GM18519 (cell line): ENCODE data around the gene DKK3.

Experiments used
- ATAC-seq: cut with Tn5 transposase; IDR thresholded peaks from one replicate; pipeline ENCODE4 v1.9.1; 2021; ENCODE audit warnings: mild to moderate bottlenecking, moderate library complexity; ENCODE audit not compliant: unreplicated experiment, low FRiP score

Gene DKK3

DNA sequence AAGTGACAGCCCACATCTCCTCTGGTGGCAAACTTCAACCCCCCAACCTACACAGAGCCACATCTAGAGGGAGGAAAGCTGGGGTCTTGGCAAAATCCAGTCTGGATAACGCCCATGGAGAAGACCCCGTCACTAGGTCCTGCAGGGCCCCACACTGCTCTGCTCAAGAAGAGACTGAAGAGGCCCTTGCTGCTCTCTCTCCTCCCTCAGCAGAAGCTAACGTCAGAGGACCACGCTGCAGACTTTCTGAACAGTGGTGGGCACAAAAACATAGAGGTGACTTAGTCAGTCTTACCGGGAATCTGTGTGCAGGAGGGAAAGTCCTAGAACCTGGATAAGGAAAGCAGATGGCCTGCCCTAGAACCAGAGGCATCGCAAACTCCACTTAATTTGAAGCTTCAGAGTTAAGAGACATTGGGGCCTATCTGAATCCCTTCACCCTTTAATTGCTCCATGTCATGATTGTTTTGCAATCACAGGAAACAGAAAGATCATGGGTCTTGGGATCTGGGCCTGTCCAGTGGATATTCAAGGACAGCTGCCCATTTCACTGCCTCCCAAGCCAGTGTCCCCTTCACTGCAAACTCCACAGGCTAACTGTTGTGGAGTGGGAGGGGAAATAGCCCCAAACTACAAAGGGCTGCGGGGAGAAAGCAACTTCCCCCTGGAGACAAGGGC, 1.7 kb downstream of the DKK3 start:
- ATAC-seq: no peak

- ATAC-seq: no peak
Measured at GRCh38 chr11:12005476-12005875, 3.0 kb downstream of the DKK3 start.

DNA sequence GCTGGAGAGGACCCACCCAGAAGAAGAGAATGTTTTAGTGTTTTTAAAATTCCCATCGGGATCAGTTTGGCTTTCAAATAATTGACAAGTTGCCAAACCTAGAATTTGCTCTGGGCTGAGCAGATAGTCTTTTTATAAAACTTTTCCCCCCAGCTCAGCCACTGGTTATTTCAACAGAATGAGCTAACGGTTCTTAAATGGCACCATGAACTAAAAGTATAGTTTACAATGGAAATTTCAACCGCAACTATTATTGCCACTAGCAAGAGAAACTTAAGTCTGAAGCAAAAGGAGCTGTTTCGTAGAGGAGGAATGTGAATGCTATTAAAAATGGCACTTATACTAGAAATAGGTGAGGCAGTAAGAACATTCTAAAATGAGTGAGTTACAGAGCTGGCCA, 3.4 kb downstream of the DKK3 start:
- no peak for ATAC-seq

DNA sequence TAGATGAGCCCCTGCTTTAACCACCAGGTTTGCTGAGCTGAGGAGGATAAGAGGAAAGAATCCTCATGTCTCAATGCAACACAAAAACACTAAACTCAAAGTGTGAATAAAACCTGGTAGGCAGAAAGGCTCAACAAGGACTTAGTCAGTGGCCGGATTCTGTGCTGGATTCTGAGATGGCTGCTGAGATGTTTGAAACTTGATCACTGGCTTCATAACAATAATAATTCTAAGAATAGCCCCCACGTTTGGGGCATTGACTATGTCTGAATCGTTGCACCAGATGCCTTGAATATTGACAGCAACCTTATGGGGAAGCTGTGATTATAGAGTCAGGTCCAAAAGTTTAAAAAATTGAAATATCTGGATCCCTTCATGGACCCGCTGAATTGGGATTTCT, 4.6 kb downstream of the DKK3 start:
- no peak for ATAC-seq

DNA sequence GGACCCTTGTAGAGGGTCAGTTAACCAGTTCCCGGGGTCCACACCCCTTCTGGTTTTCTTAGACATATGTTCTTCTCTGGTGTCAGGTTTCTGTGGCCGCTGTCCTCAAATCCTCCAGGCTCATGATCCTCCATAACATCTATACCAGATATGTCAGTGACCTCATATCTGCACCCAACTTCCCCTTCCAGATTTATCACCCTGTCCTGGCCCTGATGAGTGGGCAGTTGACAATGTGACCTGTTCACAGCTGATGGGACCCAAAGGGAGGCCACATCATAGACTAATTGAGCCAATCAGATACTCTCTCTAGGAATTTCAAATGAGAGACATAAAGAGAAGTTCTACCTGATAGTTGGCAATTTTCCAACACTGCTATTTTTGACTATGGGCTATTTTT, 5.1 kb downstream of the DKK3 start:
- ATAC-seq: no peak

- ATAC-seq: no peak
Measured at GRCh38 chr11:12001186-12001585, 7.2 kb downstream of the DKK3 start.

DNA sequence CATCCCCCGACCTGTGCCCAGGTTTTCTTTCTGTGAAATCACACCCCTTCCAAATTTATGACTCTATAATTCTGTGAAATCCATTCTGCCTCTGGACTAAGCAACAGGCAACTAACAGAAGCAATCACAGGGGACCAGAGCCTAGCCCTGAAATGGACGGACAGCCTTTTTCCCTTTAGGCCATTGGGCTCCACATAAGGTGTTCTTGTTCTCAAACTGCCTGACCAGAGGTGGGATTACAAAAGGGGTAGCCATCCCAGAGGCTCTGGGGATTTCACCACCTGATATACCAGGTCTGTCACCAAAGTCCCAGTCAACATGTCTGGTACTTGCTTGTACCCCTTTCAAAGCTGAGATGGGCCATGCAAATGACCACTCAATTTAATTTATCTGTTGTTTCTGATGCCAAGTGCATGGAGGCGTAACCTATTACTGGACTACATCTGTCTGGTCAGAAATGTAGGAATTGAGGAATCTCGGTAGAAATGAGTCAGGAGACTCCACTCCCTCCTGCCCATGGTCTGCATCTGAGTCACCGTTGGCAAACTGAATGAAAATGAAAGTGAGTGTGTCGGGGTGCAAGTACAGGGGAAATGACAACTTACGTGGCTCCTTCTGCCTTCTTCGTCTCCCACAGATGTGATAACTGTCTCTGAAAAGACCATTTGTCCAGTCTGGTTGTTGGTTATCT, 10.2 kb downstream of the DKK3 start:
- ATAC-seq: no peak

DNA sequence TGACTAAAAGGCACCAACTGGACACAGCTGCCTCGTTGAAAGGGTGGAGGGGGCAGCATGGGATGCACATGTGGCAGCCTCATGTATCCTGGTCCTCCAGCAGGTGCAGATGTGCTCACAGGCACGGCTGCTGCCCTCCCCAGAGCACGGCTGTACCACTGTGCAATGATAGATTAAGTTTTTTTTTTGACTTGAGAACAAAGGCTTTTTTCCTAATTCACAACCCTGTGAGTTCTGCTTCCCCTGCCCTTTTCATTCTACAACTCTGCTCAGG, 11.4 kb downstream of the DKK3 start:
- ATAC-seq: no peak

- ATAC-seq: no peak
Measured at GRCh38 chr11:11996321-11997048, 11.9 kb downstream of the DKK3 start.

- ATAC-seq: no peak
Measured at GRCh38 chr11:11995601-11996000, 12.8 kb downstream of the DKK3 start.

GRCh38 chr11:11993839-11994238, 14.6 kb downstream of the DKK3 start:
- no peak for ATAC-seq

DNA sequence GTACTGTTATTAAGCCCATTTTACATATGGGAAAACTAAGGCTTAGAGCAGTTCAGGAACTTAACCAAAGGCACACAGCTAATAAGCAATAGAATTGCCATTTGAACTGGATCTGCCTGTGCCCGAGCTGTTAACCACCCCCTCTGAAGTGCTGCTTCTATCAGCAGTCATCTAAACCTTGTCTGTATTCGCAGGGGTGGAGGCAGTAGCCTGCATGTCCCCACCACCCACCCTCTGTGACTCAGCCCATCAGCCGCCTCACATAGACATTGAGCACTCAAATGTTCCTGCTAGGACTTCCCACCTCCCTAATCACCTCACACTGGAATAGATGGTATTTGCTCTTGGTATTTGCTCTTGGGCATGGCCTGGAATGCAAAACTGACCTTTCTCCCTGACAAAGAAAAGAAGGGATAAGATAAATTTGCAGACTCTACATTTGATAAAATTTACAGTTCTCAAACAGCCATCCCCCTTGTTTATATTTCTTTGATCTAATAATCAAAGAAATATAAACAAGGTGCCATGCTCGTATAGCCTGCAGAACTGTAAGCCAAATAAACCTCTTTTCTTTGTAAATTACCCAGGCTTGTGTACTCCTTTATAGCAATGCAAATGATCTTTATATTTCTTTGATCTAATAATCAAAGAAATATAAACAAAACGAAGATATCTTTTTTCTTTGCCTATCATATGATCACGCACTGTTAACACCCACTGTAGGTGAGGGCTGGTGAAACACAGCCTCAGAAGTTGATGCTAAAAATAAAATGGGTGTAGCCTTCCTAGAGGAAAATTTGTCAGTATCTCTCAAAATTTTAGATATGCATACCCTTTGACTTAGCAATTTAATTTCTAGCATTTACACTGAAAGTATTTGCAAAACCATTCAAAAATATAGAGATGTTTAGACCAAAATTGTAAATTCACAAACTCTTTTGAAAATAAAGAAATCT, 15.9 kb downstream of the DKK3 start:
- ATAC-seq: no peak

DNA sequence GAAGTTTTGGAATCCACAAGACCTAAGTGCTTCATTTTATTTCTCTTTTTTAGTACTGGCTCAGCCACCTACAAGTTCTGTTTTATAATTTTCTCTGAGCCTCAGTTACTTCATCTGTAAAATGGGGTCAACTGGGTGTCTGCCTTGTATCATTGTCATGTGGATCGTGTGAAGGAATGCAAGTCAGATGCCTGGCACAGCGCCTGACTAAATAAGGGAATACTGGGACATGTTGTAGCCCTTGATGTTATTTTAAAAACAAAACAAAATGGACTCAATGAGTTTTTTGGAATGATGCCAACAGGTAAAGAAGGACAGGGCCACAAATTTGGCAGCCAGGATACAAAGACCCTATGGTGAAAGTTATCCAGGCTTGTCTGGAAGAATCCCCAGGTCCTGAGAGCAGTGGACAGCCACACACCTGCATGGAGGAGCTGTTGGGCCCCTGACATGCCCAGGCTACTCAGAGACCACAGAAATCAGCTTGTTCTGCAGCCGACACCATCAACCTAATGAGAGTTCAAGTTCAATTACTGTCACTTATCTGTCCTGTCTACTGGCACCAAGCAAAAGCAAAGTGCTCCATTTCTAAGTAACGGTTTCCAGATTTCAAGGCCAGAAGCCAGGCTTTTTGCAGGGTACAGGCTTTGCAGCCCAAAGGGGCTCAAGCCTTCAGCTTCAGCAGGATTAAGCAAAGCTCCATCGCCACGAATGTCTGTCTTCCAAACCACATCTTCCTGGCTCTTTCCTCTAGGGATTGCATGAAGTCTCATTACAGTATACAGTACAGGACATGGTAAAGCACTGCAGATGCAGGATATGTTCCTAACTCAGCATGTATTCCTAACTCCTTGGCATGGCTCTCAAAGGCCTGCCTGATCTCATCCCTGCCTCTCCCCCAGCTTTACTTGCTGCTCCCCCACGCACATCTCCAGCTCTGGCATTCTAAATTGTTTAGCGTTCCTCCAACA, 18.4 kb downstream of the DKK3 start:
- ATAC-seq: no peak

DNA sequence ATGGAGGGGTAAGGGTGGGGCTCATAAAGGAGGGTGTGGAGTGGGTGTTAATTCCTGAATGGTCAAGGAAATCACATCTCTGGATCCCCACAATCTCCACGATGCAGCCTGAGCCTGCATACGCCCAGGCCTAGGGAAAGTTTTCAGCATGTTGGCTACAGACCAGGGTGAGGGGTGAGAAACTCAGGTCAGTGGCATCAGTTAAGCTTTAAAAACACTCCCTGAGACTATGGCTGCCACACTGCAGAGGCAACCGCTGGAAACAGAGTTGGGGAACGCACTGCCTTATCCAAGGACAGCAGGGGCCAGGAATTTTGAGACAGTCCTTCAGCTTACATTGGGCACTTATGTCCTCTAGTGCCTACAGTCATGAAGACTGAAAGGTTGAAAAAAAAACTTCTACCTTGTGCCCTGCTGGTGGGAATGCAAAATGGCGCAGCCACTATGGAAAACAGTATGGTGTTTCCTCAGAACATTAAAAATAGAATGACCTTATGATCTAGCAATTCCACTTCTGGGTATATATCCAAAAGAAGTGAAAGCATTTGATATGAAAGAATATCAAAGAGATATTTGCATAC, 19.7 kb downstream of the DKK3 start:
- no peak for ATAC-seq

DNA sequence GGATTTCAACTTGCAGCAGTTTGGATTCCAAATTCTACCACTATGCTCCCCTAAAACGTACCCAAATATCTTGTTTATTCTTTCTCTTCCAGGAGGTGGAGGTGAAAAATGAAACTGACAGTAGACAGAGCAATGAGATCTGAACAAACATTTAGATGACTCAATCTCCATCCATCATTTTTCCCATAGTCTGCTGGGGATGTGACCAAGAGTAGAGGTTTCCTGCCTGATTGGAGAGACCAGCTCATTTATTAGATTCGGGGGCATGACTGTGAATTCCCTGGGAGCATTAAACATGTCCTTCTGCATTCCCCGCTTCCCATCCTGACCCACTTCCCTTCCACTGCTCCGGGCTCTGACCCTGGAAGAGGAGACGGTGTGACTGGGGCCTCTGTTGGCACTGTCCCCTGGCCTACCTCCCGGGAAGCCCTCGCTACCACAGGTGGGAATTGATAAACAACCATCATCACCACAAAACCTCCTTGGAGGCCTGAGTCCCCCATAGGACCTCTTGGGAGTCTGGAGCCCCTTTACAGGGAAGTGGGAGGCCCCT, 20.3 kb downstream of the DKK3 start:
- ATAC-seq: no peak

GRCh38 chr11:11987503-11988022, 20.9 kb downstream of the DKK3 start:
- ATAC-seq: no peak

DNA sequence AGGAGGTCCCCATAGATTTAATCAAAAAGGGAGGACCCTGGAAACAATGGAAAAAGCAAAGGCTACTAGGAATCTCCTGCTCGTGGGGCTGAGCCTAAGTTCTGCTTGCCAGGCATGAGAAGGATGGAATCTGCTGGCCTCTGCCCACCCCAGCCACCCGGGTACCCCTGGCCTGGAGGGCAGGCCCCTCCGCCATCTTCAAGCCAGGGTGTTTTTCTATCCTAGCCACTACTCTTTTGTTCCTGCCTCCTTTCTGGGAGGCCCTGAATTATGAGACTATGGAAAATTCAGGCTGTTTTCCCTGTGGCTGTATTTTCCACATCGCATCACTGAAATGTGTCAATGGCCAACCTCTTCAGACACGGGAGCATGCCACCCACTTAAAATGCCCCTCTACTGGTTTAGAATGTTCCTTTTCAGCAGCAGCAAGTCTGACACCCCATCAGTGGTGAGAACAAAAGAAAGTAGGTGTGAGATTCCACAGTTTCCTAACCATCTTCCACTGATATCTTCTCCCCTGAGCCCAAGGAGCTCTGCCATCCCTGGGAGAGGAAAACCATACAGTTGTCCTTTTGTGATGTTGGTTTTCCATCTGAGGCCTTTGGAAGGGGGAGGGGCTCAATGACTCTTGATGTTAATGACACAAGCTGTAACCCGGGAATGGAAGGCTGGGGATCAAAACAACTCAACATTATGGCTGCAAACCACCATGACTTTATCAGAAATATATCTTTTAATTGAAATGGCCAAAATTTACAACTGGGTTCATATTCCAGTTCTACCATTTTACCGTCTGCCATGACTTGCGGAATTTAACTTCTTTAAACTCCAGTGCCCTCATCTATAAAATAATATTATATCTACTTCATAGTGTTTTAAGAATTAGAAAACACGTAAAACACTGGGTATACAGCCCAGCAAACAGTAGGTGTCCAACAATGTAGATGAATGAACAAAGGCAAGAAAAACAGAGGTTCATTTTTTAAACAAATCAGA, 22.2 kb downstream of the DKK3 start:
- ATAC-seq: no peak
